ENCODE data around the gene GRB10. TPM values are rescaled to one million over a fixed set of nuclear protein-coding genes. Genes with fewer than 3 reads are reported as not detected.

GRB10 gene
- total RNA-seq, 2 donors from 2014 or later, result 0.48 to 2.5 TPM

DNA sequence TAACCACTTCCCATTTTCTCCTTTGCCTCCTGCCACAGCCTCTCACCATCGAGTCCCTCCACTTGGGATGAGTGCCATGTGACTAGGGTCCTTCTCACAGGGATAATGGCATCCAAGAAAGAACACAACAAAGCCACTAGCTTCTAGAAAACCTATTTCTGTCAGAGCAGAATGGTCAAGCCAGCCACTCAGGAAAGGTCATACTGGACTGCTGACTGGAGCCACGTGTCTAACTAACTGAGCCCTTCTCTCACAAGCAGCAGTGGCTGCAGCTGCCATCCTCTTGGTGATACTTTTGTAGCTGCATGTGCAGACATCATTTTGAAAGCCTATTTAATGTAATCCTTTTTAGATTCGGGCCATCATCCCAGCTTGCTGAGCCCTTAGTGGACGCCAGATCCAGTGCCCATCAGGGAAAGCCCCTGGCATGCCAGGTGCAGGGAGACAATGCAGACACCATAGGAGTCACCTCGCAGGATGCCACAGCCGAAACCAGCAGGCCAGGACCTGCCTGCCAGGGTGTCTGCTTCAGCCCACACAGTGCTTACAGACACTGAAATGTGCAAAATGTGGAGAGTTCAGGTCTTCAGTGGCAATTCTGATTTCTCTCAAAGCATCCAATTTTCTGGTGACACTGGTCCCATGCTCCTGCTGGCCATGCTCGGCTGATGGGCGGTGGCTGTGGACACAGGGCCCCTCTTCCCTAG, 119.1 kb downstream of the GRB10 start:
- H3K4me3 Mint-ChIP-seq, result peak overlapping the region; percentile 88
- H3K4me1 Mint-ChIP-seq (ENCODE audit: low read depth in 2 of 2), result peaks cover 45 to 60% of the 10 kb centered on the region in 2 donors
- H3K36me3 Mint-ChIP-seq, result no peaks in the 10 kb centered on the region
- ATAC-seq (no peak), DNase-seq (ENCODE audit: low spot score) (no peak)
- peaks cover 0 to 3% of the 10 kb centered on the region in 2 donors for H3K27me3 Mint-ChIP-seq
- H3K9me3 Mint-ChIP-seq, result no peaks in the 10 kb centered on the region
- H3K27ac Mint-ChIP-seq, result peak overlapping the region; percentile 39 to 88

DNA sequence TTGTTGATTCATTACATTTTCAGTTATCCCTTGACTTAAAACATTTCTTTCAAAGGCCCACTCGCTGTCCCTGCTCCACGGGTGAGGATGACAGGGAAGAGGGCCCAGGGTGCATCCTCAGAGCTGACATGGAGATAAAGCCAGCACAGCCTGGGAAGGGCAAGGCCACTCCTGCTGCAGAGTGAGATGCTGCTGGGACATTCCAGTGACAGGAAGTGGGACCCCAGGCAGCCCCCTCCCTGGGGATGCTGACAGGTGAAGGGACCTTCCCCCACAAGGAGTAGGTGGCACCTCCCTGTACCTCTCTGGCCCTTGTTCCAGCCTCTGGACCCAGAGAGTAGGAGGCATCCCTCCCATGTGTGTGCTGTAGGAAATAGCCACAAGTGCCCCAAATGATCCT, 119.7 kb downstream of the GRB10 start:
- ATAC-seq (no peak), DNase-seq (ENCODE audit: low spot score) (no peak)
- Mint-ChIP-seq H3K4me3 (peak overlapping the region; percentile 88), H3K36me3 (no peaks in the 10 kb centered on the region), H3K27ac (peak overlapping the region; percentile 39 to 88), H3K4me1 (ENCODE audit: low read depth in 2 of 2) (peaks cover 45 to 60% of the 10 kb centered on the region in 2 donors), H3K9me3 (no peaks in the 10 kb centered on the region), H3K27me3 (peaks cover 0 to 3% of the 10 kb centered on the region in 2 donors)

DNA sequence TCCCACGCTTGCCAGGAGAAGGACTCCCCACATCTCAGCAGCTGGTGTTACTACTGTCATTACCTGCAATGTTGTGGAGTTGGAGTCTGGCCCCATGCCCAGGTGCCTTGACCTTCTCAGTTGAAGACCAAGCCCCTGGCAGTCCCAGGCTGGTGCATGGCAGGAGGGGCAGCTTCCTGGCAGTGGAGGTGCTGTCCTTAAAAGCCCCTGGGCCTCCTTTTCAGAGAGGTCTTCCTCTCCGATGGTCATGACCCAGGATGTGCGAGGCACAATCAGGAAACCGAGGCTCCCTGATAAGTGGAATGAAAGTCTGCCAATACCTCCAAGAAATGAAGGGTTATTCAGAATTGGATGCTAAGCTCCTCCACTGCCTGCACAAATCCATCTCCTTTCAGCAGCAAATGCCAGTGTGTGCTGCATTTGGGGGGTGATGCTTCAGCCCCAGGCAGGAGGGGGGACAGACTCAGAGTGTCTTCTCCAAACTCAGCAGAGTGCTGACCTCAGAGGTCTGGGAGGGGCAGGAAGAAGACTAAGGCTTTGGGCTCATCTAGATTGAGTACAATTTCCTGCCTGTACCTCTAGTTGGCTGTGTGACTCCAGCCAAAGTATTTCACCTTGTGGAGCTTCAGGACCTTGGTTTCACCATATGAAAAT, 120.5 kb downstream of the GRB10 start:
- peak overlapping the region; percentile 39 to 88 for H3K27ac Mint-ChIP-seq
- H3K9me3 Mint-ChIP-seq, result no peaks in the 10 kb centered on the region
- H3K27me3 Mint-ChIP-seq, result peaks cover 0 to under 1% of the 10 kb centered on the region in 2 donors
- ATAC-seq (peak; percentile 58 to 66), DNase-seq (ENCODE audit: low spot score) (no peak)
- no peaks in the 10 kb centered on the region for H3K36me3 Mint-ChIP-seq
- H3K4me3 Mint-ChIP-seq, result peak overlapping the region; percentile 88
- H3K4me1 Mint-ChIP-seq (ENCODE audit: low read depth in 2 of 2), result peaks cover 45 to 58% of the 10 kb centered on the region in 2 donors

DNA sequence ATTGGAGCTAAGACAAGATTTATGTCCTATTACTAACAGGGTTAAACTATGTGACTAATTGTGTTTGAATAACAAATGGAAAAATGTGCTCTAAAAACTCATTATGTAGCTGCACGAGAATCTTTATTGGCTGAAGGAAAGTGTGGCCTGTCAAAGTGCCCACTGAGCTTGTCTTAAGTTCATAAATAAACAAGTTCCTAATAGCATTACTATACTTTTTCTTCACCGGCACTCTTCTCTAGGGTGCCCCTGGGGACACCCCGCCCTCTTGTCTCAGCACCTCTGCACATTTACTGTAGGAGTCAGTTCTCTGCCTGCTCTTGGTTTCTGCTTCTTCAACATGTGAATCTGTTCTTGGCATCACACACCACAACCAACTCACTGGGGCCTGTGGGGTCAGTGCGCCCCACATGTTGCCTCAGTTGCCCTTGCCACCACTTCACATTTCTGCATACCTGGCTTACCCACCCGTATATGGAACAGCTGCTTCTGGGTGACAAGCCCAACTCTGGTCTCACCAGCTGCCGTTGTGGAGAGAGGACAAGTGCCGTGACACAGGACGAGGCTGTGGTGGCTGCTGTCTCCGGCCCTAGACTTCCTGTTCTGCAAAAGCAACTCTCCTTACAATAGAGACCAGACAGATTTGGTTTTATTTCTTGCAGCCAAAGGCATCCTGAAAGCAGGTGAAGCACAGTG, 121.2 kb downstream of the GRB10 start:
- Mint-ChIP-seq H3K4me1 (ENCODE audit: low read depth in 2 of 2) (peaks cover 45 to 55% of the 10 kb centered on the region in 2 donors), H3K9me3 (no peaks in the 10 kb centered on the region), H3K4me3 (peak overlapping the region; percentile 88), H3K36me3 (no peaks in the 10 kb centered on the region), H3K27me3 (no peaks in the 10 kb centered on the region), H3K27ac (peak overlapping the region; percentile 39 to 88)
- ATAC-seq (peak in 1 of 2 donors; percentile 60), DNase-seq (ENCODE audit: low spot score) (no peak)

DNA sequence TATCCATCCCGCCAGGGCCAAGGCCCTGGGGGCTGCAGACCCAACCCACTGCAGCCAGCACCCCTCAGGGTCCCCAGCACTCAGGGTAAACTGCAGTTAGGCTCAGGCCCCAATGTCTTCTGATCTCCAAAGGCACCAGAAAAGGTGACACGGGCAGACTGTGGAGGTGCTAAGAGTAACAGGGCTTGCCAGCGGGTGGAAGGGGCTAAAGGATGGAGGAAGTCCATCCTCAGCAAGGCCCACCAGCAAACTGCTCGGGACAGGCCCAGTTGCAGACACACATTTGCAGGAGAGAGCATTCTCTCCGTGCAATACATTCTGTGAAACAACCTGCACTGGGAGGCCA, 121.9 kb downstream of the GRB10 start:
- H3K9me3 Mint-ChIP-seq, result no peaks in the 10 kb centered on the region
- no peak for DNase-seq (ENCODE audit: low spot score)
- no peak for ATAC-seq
- H3K4me3 Mint-ChIP-seq, result peak overlapping the region; percentile 88
- no peaks in the 10 kb centered on the region for H3K36me3 Mint-ChIP-seq
- peaks cover 45 to 55% of the 10 kb centered on the region in 2 donors for H3K4me1 Mint-ChIP-seq (ENCODE audit: low read depth in 2 of 2)
- no peaks in the 10 kb centered on the region for H3K27me3 Mint-ChIP-seq
- H3K27ac Mint-ChIP-seq, result peak overlapping the region; percentile 79 to 88

DNA sequence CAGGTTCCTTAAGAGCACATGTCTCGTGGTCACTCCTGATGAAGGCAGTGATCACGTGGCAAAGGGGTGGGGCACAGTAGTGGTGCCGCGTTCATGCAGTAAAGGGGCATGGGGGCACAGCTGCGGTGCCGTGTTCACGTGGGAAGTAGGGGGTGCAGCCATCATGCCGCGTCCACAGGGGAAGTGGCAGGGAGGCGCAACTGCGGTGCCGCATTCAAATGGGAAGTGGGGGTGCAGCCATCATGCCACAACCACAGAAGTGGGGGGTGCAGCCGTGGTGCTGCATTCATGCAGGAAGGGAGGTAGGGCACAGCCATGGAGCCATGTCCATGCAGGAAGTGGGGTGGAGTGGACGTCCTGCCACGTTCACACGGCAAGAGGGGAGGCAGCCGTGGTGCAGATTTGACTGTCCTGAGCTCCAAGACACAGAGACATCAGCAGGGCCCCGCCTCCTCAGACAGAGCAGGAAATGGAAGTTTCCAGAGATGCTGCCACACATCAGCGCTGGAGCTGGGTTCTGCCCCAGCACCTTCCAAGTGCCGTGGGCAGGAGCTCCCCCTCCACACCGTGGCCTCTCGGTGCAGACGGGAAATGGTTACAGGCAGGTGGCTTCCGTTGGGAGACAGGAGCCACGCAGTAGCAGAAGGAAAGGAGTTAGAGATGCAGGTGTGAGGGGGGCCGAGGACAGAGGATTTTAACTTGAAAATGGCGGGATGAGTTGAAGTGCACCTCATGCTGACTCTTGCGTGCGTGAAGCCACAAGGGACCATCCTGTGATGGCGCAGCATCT, 122.5 kb downstream of the GRB10 start:
- peaks cover 0 to 3% of the 10 kb centered on the region in 2 donors for H3K27me3 Mint-ChIP-seq
- H3K36me3 Mint-ChIP-seq, result no peaks in the 10 kb centered on the region
- ATAC-seq (peak; percentile 65 to 67), DNase-seq (ENCODE audit: low spot score) (no peak)
- H3K27ac Mint-ChIP-seq, result peak overlapping the region; percentile 79 to 88
- peaks cover 45 to 52% of the 10 kb centered on the region in 2 donors for H3K4me1 Mint-ChIP-seq (ENCODE audit: low read depth in 2 of 2)
- H3K4me3 Mint-ChIP-seq, result peak overlapping the region; percentile 88
- no peaks in the 10 kb centered on the region for H3K9me3 Mint-ChIP-seq

DNA sequence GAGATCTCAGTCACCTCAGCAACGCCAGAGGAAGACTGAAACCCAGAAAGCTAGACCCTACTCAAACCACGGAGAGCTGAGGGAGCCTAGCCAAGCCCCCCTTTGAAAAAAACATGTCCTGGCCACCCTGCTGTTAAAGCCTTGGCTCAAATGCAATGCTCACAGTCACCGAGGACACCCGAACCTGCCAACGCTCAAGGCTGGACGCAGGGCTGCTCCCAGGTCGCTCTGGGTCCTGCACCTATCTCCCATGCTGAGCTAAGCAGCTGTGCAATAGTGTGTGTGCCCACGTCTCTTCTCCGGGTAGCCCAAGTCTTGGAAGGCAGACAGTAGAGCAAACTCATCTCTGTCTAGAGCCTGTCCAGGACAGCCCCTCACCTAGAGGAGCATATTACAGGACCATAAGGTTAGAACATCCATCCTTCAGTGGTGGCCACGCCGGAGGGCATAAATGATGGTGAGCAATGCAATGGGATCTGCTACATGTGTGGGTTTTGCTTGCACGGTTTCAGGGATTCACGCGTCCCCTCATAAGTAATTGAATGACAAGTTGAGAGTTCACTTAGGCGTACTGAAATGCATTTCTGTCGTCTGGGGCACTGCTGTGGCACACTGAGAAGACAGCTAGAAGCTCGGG, 123.2 kb downstream of the GRB10 start:
- H3K27ac Mint-ChIP-seq, result peak overlapping the region; percentile 79 to 88
- no peak for ATAC-seq
- no peaks in the 10 kb centered on the region for H3K36me3 Mint-ChIP-seq

DNA sequence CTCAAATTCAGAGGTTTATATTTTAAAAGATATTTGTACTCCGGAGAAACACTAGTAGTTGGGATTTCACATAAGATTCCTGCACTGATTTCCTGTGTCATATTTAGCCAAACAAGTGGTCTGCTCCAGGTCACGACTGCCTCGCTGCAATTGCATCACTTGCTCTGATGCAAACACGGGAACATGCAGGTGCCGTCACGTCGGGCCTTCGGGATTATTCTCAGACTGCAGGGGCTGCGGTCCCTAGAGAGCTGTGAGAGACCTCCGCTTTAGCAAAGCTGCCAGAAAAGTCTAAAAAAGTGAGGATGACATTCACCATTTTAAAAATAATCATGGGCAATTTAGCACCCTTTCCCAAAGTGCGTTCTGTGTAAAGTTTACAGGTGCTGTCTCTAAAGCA, 124.0 kb downstream of the GRB10 start:
- Mint-ChIP-seq H3K4me1 (ENCODE audit: low read depth in 2 of 2) (peaks cover 37 to 43% of the 10 kb centered on the region in 2 donors), H3K36me3 (no peaks in the 10 kb centered on the region), H3K4me3 (no peak overlapping the region), H3K9me3 (no peaks in the 10 kb centered on the region), H3K27me3 (peaks cover 0 to 5% of the 10 kb centered on the region in 2 donors), H3K27ac (no peak overlapping the region)
- ATAC-seq, result no peak
- DNase-seq (ENCODE audit: low spot score), result no peak

More for the DNA sequence above, 123.2 kb downstream of the GRB10 start:
- Mint-ChIP-seq H3K9me3 (no peaks in the 10 kb centered on the region), H3K4me1 (ENCODE audit: low read depth in 2 of 2) (peaks cover 39 to 46% of the 10 kb centered on the region in 2 donors), H3K27me3 (peaks cover 0 to 5% of the 10 kb centered on the region in 2 donors), H3K4me3 (peak overlapping the region; percentile 88)
- no peak for DNase-seq (ENCODE audit: low spot score)

DNA sequence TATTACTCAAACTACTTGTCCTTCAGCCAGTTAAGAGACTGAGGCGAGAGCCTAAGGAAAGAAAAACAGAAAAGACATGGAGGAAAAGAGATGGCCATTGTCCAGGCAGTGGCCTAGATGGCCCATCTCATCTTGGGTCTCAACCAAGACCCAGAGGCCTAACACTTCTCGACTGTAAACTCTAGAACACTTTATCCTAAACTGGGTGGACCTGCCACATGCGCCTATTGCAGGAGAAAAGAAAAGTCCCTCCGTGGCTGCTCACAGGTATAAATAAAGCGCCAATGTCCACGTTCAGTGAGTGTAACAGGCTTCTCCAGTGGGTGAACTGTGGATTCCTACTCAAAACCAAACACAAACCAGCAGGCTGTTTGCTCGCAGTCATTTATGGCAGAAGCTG, 124.8 kb downstream of the GRB10 start:
- Mint-ChIP-seq H3K4me1 (ENCODE audit: low read depth in 2 of 2) (peaks cover 32 to 36% of the 10 kb centered on the region in 2 donors), H3K36me3 (no peaks in the 10 kb centered on the region), H3K4me3 (no peak overlapping the region), H3K27me3 (peaks cover 0 to 5% of the 10 kb centered on the region in 2 donors), H3K9me3 (no peaks in the 10 kb centered on the region), H3K27ac (no peak overlapping the region)
- DNase-seq (ENCODE audit: low spot score) (no peak), ATAC-seq (no peak)

DNA sequence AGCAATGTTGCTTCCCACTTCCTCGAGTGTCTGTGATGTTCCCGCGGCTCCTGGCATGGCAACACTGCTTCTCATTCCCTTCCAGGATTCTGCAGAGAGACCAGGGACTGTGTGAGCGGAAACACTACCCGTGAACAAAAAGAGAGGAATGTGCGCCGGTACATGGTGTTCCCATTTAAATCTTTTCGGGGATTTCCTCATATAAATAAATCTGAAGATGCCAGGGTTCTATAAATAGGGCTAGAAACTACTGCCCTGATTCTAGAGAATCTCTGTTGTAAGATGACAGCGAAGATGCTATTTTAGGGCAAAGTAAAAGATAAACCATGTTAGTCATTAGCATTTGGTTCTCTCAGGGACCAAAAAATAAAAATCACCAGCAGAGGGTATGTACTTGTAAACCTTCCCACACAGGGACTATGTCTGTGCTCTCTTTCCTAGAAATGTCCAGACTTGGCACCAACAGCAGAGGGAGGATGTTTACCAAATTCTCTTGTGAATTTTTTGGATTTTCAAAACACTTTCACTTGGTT, 125.3 kb downstream of the GRB10 start:
- H3K9me3 Mint-ChIP-seq, result no peaks in the 10 kb centered on the region
- H3K27me3 Mint-ChIP-seq, result peaks cover 0 to 5% of the 10 kb centered on the region in 2 donors
- no peak overlapping the region for H3K27ac Mint-ChIP-seq
- DNase-seq (ENCODE audit: low spot score), result no peak
- no peaks in the 10 kb centered on the region for H3K36me3 Mint-ChIP-seq
- H3K4me1 Mint-ChIP-seq (ENCODE audit: low read depth in 2 of 2), result peaks cover 26 to 30% of the 10 kb centered on the region in 2 donors
- no peak overlapping the region for H3K4me3 Mint-ChIP-seq
- ATAC-seq, result no peak

DNA sequence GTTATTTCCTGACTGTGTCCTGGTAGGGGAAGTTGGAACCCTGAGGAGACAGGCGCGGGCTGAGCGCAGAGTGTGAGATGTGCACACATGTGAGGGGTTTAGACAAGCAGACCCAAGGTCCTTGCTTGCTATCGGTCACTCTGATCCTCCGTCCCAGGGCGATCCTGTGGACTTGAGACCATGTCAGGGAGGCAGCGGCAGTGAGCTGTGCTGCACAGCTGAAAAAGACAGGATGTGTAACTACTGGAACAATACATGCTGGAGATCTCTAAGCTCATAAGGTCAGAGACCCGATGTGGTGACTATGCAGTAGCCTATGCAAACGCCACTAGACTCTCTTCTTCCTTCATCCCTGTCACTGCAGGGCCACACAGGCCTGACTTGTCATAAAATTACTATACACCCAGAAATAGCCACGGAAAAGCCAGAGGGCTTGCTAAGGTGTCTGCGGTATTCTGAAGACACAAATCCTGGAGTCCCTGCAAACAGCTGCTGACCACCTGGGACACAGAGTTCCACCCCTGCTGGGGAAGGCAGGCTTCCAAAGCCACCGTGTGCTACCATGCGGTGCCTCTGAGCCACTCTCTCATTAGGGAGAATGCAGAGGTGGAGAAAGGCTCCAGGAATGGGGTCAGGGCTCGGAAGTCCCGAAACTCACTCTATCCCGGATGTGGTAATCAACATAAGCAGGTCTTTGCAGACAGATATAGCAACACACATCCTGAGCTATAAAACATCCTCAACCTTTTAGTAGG, 126.4 kb downstream of the GRB10 start:
- Mint-ChIP-seq H3K4me1 (ENCODE audit: low read depth in 2 of 2) (peaks cover 16 to 20% of the 10 kb centered on the region in 2 donors), H3K27me3 (peaks cover 0 to 5% of the 10 kb centered on the region in 2 donors), H3K4me3 (no peak overlapping the region), H3K27ac (no peak overlapping the region), H3K36me3 (no peaks in the 10 kb centered on the region), H3K9me3 (no peaks in the 10 kb centered on the region)
- DNase-seq (ENCODE audit: low spot score) (no peak), ATAC-seq (no peak)

DNA sequence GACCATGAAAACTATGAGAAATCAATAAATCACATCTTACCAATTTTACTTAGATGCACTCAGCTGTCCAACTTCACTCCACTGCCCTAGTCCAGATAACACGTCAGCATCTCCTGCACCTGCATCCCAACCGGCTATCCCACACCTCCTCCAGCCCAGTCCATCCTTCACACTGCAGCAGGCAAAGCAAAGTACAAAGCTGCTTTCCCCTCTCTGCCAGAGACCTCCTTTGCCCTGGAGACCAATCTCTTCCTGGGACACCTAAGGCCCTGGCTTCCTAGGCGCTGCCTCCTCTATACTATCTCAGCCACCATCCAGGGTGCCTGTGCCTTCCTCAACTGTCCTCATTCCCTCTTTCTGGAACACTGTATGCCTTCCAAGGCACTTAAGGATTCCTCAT, 127.2 kb downstream of the GRB10 start:
- Mint-ChIP-seq H3K4me3 (no peak overlapping the region), H3K36me3 (no peaks in the 10 kb centered on the region), H3K27ac (no peak overlapping the region), H3K27me3 (peaks cover 0 to 5% of the 10 kb centered on the region in 2 donors), H3K4me1 (ENCODE audit: low read depth in 2 of 2) (peaks cover 11% of the 10 kb centered on the region in 2 donors), H3K9me3 (no peaks in the 10 kb centered on the region)
- DNase-seq (ENCODE audit: low spot score), result no peak
- ATAC-seq, result peak in 1 of 2 donors; percentile 1

All from natural killer cell treated with Interleukin-12 subunit alpha and Interleukin-12 subunit beta and Interleukin-15 and Interleukin-18, amount 100 ng/mL, for 72 hours (primary cell).